ENCODE results near the gene MESD. TPM values are rescaled to one million over a fixed set of nuclear protein-coding genes. Genes with fewer than 3 reads are reported as not detected.

The MESD gene
- total RNA-seq, 6 experiments from 2014 or later: 10.8 to 16.7 (median 14.6) TPM

GRCh38 chr15:80916056-80916455 lies 73.6 kb downstream of the MESD start:
- intact Hi-C loops (cut with DNase I): no loop called here
- Histone ChIP-seq H3K9me3 (no peaks in the 10 kb centered on the region), H3K4me1 (no peaks in the 10 kb centered on the region), H3K27ac (no peak overlapping the region), H3K36me3 (no peaks in the 10 kb centered on the region), H3K4me3 (no peak overlapping the region), H3K27me3 (no peaks in the 10 kb centered on the region)
- WGBS (ENCODE audit: insufficient coverage, low coverage, low lambda C conversion rate, missing lambda C conversion rate): 71% methylated on average over 7 of the region's 7 CpGs
- no peak for ATAC-seq
- no peak for TF ChIP-seq CTCF (IDR thresholded peaks at IDR 0.05)
- TF ChIP-seq POLR2A (IDR thresholded peaks at IDR 0.05): no peak
- DNase-seq: no peak

- H3K27ac ChIP-seq: no peak overlapping the region
- H3K36me3 ChIP-seq: no peaks in the 10 kb centered on the region
- no peak for TF ChIP-seq POLR2A (IDR thresholded peaks at IDR 0.05)
- TF ChIP-seq CTCF (IDR thresholded peaks at IDR 0.05): no peak
- 73% methylated on average over 3 of the region's 3 CpGs for WGBS (ENCODE audit: insufficient coverage, low coverage, low lambda C conversion rate, missing lambda C conversion rate)
- no peak for DNase-seq
- intact Hi-C loops (cut with DNase I): no loop called here
- H3K4me1 ChIP-seq: no peaks in the 10 kb centered on the region
- no peak for ATAC-seq
- H3K4me3 ChIP-seq: no peak overlapping the region
- no peaks in the 10 kb centered on the region for H3K27me3 ChIP-seq
- no peaks in the 10 kb centered on the region for H3K9me3 ChIP-seq
These were observed 74.1 kb downstream of the MESD start for GRCh38 chr15:80915472-80915871.

GRCh38 chr15:80913541-80913940 lies 76.1 kb downstream of the MESD start:
- intact Hi-C loops (cut with DNase I): no loop called here
- Histone ChIP-seq H3K9me3 (no peaks in the 10 kb centered on the region), H3K27ac (no peak overlapping the region), H3K27me3 (no peaks in the 10 kb centered on the region), H3K4me3 (no peak overlapping the region), H3K36me3 (no peaks in the 10 kb centered on the region), H3K4me1 (no peaks in the 10 kb centered on the region)
- WGBS (ENCODE audit: insufficient coverage, low coverage, low lambda C conversion rate, missing lambda C conversion rate): 57% methylated on average over 5 of the region's 5 CpGs
- TF ChIP-seq POLR2A (IDR thresholded peaks at IDR 0.05) (no peak), CTCF (IDR thresholded peaks at IDR 0.05) (no peak)
- DNase-seq (no peak), ATAC-seq (no peak)

DNA sequence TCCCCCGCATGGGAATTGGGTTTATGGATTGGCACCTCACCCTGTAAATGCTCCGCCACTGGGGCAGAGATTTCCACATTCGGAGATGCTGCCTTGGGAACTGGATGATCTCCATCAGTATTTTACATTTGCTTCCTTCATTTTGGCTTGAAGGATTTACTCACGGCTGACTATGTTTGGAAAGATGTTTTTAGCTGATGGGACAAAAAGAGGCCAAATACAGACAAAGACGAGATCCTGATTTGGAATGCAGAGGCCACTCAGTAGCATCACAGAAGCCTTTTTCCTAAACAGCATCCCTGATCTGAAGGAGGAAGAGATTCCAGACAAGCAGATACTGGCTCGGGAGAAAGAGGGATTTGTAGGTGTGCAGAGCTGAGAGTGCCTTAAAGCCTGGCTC lies 76.9 kb downstream of the MESD start:
- Histone ChIP-seq H3K27me3 (no peaks in the 10 kb centered on the region), H3K36me3 (no peaks in the 10 kb centered on the region), H3K9me3 (no peaks in the 10 kb centered on the region), H3K27ac (no peak overlapping the region), H3K4me3 (no peak overlapping the region), H3K4me1 (no peaks in the 10 kb centered on the region)
- DNase-seq: no peak
- intact Hi-C loops (cut with DNase I): no loop called here
- 91% methylated on average over 5 of the region's 6 CpGs for WGBS (ENCODE audit: insufficient coverage, low coverage, low lambda C conversion rate, missing lambda C conversion rate)
- no peak for ATAC-seq
- no peak for TF ChIP-seq CTCF (IDR thresholded peaks at IDR 0.05)

DNA sequence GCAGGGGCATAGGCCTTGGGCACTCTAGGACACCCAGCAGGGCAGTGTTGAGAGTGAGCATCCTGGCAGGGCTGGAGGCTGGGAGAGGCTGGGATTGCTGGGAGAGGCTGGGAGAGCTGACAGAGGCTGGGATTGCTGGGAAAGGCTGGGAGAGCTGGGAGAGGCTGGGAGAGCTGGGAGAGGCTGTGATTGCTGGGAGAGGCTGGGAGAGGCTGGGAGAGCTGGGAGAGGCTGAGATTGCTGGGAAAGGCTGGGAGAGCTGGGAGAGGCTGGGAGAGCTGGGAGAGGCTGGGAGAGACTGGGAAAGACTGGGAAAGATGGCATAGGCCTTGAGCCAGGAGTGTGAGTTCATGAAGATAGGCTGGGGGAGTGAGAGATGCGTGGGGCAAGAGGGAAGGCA lies 77.8 kb downstream of the MESD start:
- Histone ChIP-seq H3K9me3 (no peaks in the 10 kb centered on the region), H3K27ac (no peak overlapping the region), H3K4me3 (no peak overlapping the region), H3K36me3 (no peaks in the 10 kb centered on the region), H3K4me1 (no peaks in the 10 kb centered on the region), H3K27me3 (no peaks in the 10 kb centered on the region)
- TF ChIP-seq POLR2A (IDR thresholded peaks at IDR 0.05) (no peak), CTCF (IDR thresholded peaks at IDR 0.05) (no peak)
- ATAC-seq (no peak), DNase-seq (no peak)
- intact Hi-C loops (cut with DNase I): no loop called here
- WGBS (ENCODE audit: insufficient coverage, low coverage, low lambda C conversion rate, missing lambda C conversion rate): 63% methylated on average over 1 of the region's 1 CpG

Measured in right lobe of liver (tissue), 6 donors.